Measurements from ENCODE around the gene ITPRID2. TPM values are rescaled to one million over a fixed set of nuclear protein-coding genes. Genes with fewer than 3 reads are reported as not detected.
"Not testable (repeated sequence)": the region's sequence is repeated elsewhere in the genome, so short reads cannot be mapped to it uniquely, and the experiment has no call there.

Gene ITPRID2
- total RNA-seq, 1 experiment from 2014 or later: 375 TPM

DNA sequence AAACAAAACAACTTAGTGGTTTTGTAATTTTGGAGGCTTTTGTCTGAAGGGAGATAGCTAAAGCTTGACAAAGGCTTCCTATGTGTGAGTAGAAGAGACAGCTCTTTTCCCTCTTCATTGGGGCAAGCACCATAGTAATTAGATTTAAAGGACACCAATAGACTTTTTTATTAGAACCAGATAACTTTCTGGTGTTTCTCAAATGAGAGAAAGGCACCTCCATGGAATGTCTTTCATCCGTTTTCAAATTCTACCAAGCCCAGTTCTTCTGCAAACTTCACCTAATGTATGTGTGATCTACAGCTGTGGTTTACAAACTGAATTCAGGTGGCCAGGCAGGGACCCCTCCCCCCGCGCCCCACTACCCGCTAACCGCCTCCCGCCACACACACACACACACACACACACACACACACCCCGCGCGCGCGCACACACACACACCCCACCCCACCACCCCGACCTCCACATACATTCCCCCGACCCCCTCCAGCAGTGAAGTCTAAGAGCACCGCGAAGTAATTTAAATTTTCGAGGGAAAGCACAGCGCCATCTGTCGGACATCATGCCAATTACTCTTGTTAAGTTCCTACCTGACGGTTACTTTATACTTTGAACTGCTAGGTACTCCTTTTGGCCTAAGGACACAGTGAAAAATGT lies 62.5 kb downstream of the ITPRID2 start:
- Mint-ChIP-seq H3K27me3 (ENCODE audit: unreplicated experiment) (no peaks in the 10 kb centered on the region), H3K4me1 (ENCODE audit: low read depth, unreplicated experiment) (peaks cover 45% of the 10 kb centered on the region), H3K36me3 (ENCODE audit: insufficient read depth, unreplicated experiment) (peaks cover 5% of the 10 kb centered on the region), H3K27ac (ENCODE audit: unreplicated experiment) (peak overlapping the region; percentile 80), H3K4me3 (ENCODE audit: low read depth, unreplicated experiment) (peak overlapping the region; percentile 19), H3K9me3 (ENCODE audit: low read depth, unreplicated experiment) (no peaks in the 10 kb centered on the region)
- DNase-seq: peak; percentile 30
- intact Hi-C loops (cut with micrococcal nuclease; ENCODE audit: unreplicated experiment): loop anchor here (5.0 kb wide), 1 partner anchor 123 kb away; no protein-coding TSS in a partner anchor
- CTCF ChIA-PET: interaction anchor here (0.6 to 0.8 kb wide), 3 partner anchors 124 to 168 kb away, joined by 3 to 5 read pairs (median 3); no protein-coding TSS in a partner anchor
- no TSS peak for BruUV-seq (replicated peaks)
- no peak for TF ChIP-seq CTCF (IDR thresholded peaks at IDR 0.05; ENCODE audit: unreplicated experiment)

- Mint-ChIP-seq H3K9me3 (ENCODE audit: low read depth, unreplicated experiment) (no peaks in the 10 kb centered on the region), H3K36me3 (ENCODE audit: insufficient read depth, unreplicated experiment) (peaks cover 5% of the 10 kb centered on the region), H3K27ac (ENCODE audit: unreplicated experiment) (peak overlapping the region; percentile 80), H3K4me1 (ENCODE audit: low read depth, unreplicated experiment) (peaks cover 45% of the 10 kb centered on the region), H3K4me3 (ENCODE audit: low read depth, unreplicated experiment) (peak overlapping the region; percentile 19), H3K27me3 (ENCODE audit: unreplicated experiment) (no peaks in the 10 kb centered on the region)
- CTCF ChIA-PET: interaction anchor here (0.8 kb wide), 1 partner anchor 123 kb away, joined by 3 read pairs; no protein-coding TSS in a partner anchor
- DNase-seq: no peak
- no peak for TF ChIP-seq CTCF (IDR thresholded peaks at IDR 0.05; ENCODE audit: unreplicated experiment)
- intact Hi-C loops (cut with micrococcal nuclease; ENCODE audit: unreplicated experiment): loop anchor here (5.0 kb wide), 1 partner anchor 123 kb away; no protein-coding TSS in a partner anchor
- BruUV-seq (replicated peaks): TSS peak; percentile 76
Measured at GRCh38 chr2:181954538-181954883, 63.0 kb downstream of the ITPRID2 start.

DNA sequence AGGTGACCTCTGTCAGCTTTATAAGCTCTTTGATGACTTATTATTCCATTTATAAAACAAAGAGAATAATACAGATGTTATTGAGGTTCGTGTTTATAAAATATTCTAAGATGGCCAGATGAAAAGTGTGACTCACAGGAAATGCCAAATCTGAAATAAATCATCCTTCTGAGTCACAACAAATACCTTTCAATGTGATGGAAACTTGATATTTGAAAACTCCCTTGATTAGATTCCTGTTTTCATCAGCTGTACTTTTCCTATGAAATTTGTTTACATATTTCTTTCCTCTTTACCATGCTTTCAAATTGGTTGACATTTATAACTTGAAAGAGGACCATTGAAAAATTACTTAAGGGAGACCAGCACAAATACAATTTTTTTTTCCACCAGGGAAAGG lies 63.5 kb downstream of the ITPRID2 start:
- no peak for DNase-seq
- no peak for TF ChIP-seq CTCF (IDR thresholded peaks at IDR 0.05; ENCODE audit: unreplicated experiment)
- intact Hi-C loops (cut with micrococcal nuclease; ENCODE audit: unreplicated experiment): no loop called here
- H3K27me3 Mint-ChIP-seq (ENCODE audit: unreplicated experiment): no peaks in the 10 kb centered on the region
- no peaks in the 10 kb centered on the region for H3K9me3 Mint-ChIP-seq (ENCODE audit: low read depth, unreplicated experiment)
- H3K36me3 Mint-ChIP-seq (ENCODE audit: insufficient read depth, unreplicated experiment): peaks cover under 1% of the 10 kb centered on the region
- CTCF ChIA-PET: interaction anchor here (0.8 kb wide), 1 partner anchor 123 kb away, joined by 3 read pairs; no protein-coding TSS in a partner anchor
- peaks cover 46% of the 10 kb centered on the region for H3K4me1 Mint-ChIP-seq (ENCODE audit: low read depth, unreplicated experiment)
- BruUV-seq (replicated peaks): no TSS peak
- no peak overlapping the region for H3K4me3 Mint-ChIP-seq (ENCODE audit: low read depth, unreplicated experiment)
- peak overlapping the region; percentile 80 for H3K27ac Mint-ChIP-seq (ENCODE audit: unreplicated experiment)

DNA sequence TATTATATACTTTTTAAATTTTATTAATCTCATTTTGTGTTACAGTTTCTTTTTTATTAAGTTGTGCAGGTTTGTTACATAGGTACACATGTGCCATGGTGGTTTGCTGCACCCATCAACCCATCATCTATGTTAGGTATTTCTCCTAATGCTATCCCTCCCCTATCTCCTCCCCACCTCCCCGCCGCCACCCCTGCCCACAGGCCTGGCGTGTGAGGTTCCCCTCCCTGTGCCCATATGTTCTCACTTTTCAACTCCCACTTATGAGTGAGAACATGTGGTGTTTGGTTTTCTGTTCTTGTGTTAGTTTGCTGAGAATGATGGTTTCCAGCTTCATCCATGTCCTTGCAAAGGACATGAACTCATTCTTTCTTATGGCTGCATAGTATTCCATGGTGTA lies 64.3 kb downstream of the ITPRID2 start:
- DNase-seq; H3K9me3 Mint-ChIP-seq (ENCODE audit: low read depth, unreplicated experiment); intact Hi-C loops (cut with micrococcal nuclease; ENCODE audit: unreplicated experiment); H3K4me3 Mint-ChIP-seq (ENCODE audit: low read depth, unreplicated experiment); H3K27me3 Mint-ChIP-seq (ENCODE audit: unreplicated experiment); H3K36me3 Mint-ChIP-seq (ENCODE audit: insufficient read depth, unreplicated experiment); H3K27ac Mint-ChIP-seq (ENCODE audit: unreplicated experiment); CTCF ChIA-PET; BruUV-seq (replicated peaks): not testable (repeated sequence)
- peaks cover 55% of the 10 kb centered on the region for H3K4me1 Mint-ChIP-seq (ENCODE audit: low read depth, unreplicated experiment)

- no TSS peak for BruUV-seq (replicated peaks)
- DNase-seq: peak; percentile 24
- no peaks in the 10 kb centered on the region for H3K36me3 Mint-ChIP-seq (ENCODE audit: insufficient read depth, unreplicated experiment)
- intact Hi-C loops (cut with micrococcal nuclease; ENCODE audit: unreplicated experiment): no loop called here
- no peaks in the 10 kb centered on the region for H3K27me3 Mint-ChIP-seq (ENCODE audit: unreplicated experiment)
- H3K27ac Mint-ChIP-seq (ENCODE audit: unreplicated experiment): peak overlapping the region; percentile 70
- H3K9me3 Mint-ChIP-seq (ENCODE audit: low read depth, unreplicated experiment): no peaks in the 10 kb centered on the region
- H3K4me3 Mint-ChIP-seq (ENCODE audit: low read depth, unreplicated experiment): peak overlapping the region; percentile 51
- CTCF ChIA-PET: interaction anchor here (1.0 to 1.5 kb wide), 5 partner anchors 10 to 120 kb away, joined by 3 to 4 read pairs (median 4); no protein-coding TSS in a partner anchor
- TF ChIP-seq CTCF (IDR thresholded peaks at IDR 0.05; ENCODE audit: unreplicated experiment): no peak
- peaks cover 46% of the 10 kb centered on the region for H3K4me1 Mint-ChIP-seq (ENCODE audit: low read depth, unreplicated experiment)
Measured at GRCh38 chr2:181957668-181958067, 66.1 kb downstream of the ITPRID2 start.

Data from Calu3 (cell line).